WTC11 (cell line): ENCODE data around the gene TIGD3.

Experiments
- CTCF ChIP-seq: fragments of 200-600 bp; IDR thresholded peaks from 2 replicates; pipeline ENCODE4 v1.8.0; 2022; ENCODE audit warnings: antibody characterized with exemption
- E2F5 ChIP-seq: sonication (generic); formaldehyde crosslinking; IDR thresholded peaks from 2 replicates; pipeline ENCODE4 v1.8.1; 2022; ENCODE audit warnings: mild to moderate bottlenecking, moderate library complexity, missing genetic modification reagents
- MAX ChIP-seq: sonication (generic); formaldehyde crosslinking; IDR thresholded peaks from 2 replicates; pipeline ENCODE4 v1.8.0; 2022; ENCODE audit warnings: mild to moderate bottlenecking, missing genetic modification reagents
- NR3C1 ChIP-seq: sonication (generic); formaldehyde crosslinking; conservative IDR thresholded peaks from 2 replicates; pipeline ENCODE4 v1.8.1; 2023; ENCODE audit warnings: low read depth, mild to moderate bottlenecking, missing genetic modification reagents

- TF ChIP-seq NR3C1 (no peak), MAX (CRISPR knock-in tag) (no peak), E2F5 (CRISPR knock-in tag) (no peak), CTCF (no peak)
Observed at GRCh38 chr11:65401803-65402248, 47.3 kb downstream of the TIGD3 start.
